Hindlimb muscle (tissue), 1 donor: Measurements from ENCODE around the gene VPS35L. TPM values are rescaled to one million over a fixed set of nuclear protein-coding genes. Genes with fewer than 3 reads are reported as not detected.

Experiments used
- DNase-seq: peaks from one replicate; pipeline ENCODE4 v3.0.0-alpha.2; 2013
- polyA plus RNA-seq: library from polyadenylated mRNA; unstranded; fragments of 120-200 nt; gene quantifications from one replicate; pipeline ENCODE4 v1.2.1, GENCODE V29; 2013; ENCODE audit not compliant: insufficient read length

The VPS35L gene, protein sequence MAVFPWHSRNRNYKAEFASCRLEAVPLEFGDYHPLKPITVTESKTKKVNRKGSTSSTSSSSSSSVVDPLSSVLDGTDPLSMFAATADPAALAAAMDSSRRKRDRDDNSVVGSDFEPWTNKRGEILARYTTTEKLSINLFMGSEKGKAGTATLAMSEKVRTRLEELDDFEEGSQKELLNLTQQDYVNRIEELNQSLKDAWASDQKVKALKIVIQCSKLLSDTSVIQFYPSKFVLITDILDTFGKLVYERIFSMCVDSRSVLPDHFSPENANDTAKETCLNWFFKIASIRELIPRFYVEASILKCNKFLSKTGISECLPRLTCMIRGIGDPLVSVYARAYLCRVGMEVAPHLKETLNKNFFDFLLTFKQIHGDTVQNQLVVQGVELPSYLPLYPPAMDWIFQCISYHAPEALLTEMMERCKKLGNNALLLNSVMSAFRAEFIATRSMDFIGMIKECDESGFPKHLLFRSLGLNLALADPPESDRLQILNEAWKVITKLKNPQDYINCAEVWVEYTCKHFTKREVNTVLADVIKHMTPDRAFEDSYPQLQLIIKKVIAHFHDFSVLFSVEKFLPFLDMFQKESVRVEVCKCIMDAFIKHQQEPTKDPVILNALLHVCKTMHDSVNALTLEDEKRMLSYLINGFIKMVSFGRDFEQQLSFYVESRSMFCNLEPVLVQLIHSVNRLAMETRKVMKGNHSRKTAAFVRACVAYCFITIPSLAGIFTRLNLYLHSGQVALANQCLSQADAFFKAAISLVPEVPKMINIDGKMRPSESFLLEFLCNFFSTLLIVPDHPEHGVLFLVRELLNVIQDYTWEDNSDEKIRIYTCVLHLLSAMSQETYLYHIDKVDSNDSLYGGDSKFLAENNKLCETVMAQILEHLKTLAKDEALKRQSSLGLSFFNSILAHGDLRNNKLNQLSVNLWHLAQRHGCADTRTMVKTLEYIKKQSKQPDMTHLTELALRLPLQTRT
- 35.3 TPM for polyA plus RNA-seq

DNA sequence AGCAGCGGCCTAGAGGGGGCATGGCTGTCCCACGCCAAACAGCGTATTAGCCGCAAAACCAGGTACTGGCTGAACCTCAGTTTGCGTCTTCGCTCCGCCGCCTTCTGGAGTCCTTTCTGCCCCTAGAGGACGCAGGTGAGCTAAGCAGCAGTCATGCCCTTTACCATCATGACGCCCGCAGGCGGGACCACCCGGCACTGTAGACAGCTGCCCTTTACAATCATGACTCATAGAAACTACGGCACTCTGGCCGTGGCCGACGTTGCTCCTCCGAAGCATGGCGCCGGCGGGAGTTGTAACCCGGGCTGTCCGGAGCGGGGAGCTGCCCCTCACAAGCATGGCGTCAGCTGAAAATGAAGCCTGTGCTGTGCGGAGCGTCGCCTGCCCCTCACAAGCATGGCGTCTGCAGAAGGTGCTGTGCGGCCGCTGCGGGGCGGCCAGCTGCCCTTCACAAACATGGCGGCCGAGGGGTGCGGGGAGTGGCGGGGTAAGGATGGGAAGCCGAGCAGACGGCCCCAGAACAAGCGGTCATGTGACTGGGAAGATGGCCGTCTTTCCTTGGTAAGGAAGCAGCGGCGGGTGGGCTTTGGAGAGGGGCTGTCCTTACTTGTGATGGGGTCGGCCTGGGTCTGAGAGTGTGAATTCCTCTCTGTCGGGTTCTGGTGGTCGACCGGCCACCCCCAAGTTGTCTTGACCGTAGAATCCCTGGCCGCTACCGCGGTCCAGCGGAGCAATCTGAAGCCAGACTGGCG, at the start of gene VPS35L:
Gene VPS35L (plus strand): TSS at position 518 of the 752 bp plus-strand sequence. CDS start 27 bp downstream, at position 545.
- peak; percentile 99 for DNase-seq

DNA sequence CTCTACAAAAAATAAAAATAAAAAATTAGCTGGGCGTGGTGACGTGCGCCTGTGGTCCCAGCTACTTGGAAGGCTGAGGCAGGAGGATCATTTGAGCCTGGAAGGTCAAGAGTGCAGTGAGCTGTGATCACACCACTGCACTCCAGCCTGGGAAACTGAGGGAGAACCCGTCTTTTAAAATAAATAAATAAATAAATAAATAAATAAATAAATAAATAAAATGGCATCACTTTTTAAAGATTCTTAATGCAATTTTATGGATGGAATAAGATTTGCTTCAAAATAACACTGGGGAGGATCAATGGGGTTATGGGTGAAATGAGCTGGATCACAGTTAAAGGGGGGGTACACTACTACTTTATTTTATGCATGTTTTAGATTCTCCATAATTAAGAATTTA, 48.5 kb upstream of the VPS35L start:
- no peak for DNase-seq

- DNase-seq: no peak
Measured at GRCh38 chr16:19507867-19508266, 47.6 kb upstream of the VPS35L start.

DNA sequence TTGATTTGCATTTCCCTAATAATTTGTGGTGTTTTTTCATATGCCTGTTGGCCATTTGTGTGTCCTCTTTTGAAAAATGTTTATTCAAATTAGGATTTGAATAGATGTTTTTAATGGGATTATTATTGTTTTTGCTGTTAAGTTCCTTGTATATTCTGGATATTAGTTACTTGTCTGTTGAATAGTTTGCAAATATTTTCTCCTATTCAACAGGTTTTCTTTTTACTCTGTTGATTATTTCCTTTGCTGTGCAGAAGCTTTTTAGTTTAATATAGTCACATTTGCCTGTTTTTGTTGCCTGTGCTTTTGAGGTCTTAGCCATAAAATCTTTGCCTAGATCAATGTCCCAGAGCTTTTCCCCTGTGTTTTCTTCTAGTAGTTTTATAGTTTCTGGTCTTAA, 43.2 kb upstream of the VPS35L start:
- DNase-seq: no peak

- no peak for DNase-seq
Measured at GRCh38 chr16:19513377-19514053, 42.0 kb upstream of the VPS35L start.

DNA sequence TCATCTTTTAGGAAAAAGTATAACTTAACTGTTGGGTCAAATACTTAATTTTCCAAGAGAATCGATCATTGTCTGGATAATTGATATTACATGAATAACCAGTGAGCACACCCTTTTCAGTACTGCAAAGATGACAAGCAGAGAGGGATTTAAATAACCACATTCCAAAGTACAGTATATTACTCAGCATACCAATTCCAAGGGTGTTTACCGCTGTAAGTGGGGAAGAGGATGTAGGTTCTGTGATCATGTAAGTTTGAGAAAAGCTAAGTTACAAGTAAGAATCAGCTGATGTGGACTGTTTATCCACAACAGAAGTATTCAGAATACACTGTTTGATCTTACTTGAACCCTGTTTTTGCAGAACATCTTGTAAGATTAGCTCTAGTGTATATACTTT, 39.7 kb upstream of the VPS35L start:
- no peak for DNase-seq

- no peak for DNase-seq
Measured at GRCh38 chr16:19517424-19518089, 37.9 kb upstream of the VPS35L start.

GRCh38 chr16:19518388-19518787, 37.1 kb upstream of the VPS35L start:
- no peak for DNase-seq

GRCh38 chr16:19520861-19521331, 34.6 kb upstream of the VPS35L start:
- DNase-seq: no peak

DNA sequence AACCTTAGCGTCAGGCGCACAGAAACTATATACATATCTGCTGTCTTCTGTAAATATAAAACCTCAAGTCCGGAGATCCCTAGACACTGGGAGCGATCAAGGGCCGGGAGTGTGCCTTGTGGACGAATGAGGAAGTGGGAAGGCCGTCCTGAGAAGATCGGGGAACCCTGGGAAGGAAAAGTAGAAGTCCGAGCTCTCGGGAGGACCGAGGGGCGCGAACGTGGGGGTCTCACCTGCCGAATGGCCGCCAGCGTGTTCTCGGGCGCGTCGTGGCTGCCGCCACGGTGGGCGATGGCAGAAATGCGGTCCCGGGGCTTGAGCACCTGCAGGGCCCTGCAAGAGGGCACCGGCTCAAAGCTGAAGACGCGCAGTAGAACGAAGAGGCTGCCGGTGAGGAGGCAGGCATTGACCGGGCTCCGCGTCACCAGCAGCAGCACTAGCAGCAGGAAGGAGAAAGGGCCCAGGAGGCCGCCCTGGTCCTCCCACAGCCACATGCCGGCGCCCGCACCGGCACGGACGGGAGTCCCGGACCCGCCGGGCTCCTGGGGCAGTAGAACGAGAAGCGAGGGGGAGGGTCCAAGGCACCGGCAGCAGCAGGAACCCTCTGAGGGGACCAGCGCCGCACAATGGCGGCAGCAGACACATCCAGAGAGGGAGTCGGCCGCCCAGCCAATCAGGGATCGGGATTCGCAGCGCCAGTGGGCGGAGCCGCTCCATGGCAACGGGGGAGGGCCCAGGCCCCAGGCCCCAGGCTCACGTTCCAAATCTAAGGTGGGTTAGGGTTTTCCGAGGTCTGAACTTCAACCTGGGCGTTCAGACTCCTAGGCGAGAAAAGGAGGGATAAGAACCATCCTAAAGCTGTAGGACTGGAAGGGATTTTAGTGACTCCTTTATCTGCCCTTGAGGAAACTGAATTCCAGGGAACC, 33.8 kb upstream of the VPS35L start, which contains the start of gene GDE1:
Gene GDE1 (minus strand): TSS at position 628 of the 926 bp plus-strand sequence. CDS start 134 bp downstream, at position 494.
- DNase-seq: peak; percentile 92

GRCh38 chr16:19522397-19522732, 33.1 kb upstream of the VPS35L start:
- no peak for DNase-seq

- DNase-seq: no peak
Measured at GRCh38 chr16:19522760-19523159, 32.7 kb upstream of the VPS35L start.

GRCh38 chr16:19523184-19523558, 32.3 kb upstream of the VPS35L start:
- DNase-seq: no peak

DNA sequence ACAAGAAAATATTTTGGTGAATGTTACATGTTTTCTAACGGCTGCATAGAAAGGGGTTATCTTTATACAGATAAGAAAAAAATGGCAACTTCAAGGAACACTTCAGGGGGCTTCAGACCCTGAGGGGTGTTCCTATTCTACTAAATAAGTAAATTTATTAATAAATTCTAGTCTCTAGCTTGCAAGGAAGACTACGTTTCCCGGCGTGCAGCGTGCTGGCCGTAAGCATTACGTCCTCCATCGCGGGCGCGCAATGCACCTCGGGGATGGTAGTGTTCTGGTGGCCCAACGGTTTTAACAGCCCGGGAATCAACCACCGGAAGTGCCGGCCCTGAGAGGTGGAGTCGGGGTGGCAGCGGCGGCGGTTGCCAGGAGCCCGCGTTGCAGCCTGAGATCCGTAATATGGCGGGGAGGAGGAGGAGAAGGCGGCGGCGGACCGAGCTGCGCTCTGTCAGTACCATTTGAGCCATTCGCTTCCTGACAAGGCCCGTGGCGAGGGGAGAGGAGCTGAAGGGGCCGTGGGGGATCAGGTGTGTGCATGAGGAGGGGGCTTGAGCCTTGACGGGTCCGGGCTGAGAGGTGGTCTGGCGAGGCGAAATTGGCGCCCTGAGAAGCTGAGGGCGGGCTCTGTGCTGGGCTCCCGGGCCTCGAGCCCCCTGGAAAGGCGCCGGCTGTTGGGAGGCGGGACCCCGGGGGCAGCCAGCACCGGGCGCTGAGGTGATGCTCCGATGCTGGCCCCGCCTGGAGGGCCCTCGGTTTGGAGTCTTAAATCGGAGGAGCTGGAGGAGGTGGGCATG, 31.7 kb upstream of the VPS35L start, which contains the start of gene CCP110:
Gene CCP110 (plus strand): TSS at position 384 of the 797 bp plus-strand sequence. CDS start 3,940 bp downstream, outside the sequence.
- DNase-seq: peak; percentile 94

- DNase-seq: no peak
Measured at GRCh38 chr16:19524356-19524615, 31.2 kb upstream of the VPS35L start.

DNA sequence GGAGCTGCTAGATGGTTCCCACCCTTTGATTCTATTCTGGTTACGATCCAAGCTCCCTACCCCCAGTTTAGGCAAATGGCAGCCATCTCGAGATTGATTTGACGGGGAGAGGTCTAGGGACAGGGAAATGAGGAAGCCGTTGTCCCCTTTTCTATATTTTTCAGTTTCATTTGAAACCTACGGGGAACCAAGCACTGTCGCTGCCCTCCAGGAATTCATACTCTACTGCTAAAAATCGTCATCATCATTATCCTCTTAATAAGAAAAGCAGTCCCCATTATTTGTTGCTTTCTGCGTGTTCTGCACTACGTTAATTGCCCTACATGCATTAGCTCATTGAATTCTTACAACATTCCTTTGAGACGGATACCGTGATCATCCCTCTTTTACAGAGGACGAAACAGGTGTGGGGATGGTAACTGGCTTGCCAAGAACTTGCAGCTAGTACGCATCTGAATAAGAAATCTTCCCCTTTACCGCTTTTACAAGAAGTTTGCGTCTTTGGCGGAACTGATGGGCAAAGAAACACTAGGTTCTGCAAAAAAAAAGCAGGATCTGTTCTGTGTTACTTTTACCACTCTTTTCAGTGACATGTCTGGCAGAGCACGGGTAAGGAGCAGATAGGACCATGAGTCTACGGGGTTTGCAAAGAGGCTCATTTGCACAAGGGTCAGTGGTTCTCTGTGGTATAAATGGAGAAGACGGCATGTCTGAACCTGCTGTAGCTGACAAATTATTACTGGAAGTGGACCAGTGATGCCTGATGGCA, 30.7 kb upstream of the VPS35L start:
- peak; percentile 14 for DNase-seq

GRCh38 chr16:19525385-19525723, 30.1 kb upstream of the VPS35L start:
- DNase-seq: no peak

- no peak for DNase-seq
Measured at GRCh38 chr16:19527161-19527560, 28.3 kb upstream of the VPS35L start.

DNA sequence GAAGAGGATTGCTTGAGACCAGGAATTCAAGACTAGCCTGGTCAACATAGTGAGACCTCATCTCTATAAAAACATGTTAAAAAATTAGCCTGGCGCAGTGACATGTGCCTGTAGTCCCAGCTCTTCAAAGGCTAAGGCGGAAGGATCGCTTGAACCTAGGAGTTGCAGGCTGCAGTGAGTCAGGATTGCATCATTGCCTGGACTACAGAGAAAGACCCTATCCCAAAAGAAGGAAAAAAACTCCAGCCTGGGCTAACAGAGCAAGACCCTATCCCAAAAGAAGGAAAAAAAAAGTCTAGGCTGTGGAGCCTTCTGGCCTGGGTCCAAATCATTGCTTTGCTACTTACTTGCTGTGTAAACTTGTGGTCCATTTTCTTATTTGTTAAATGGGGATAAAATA, 26.8 kb upstream of the VPS35L start:
- no peak for DNase-seq
